Neural cell (in vitro differentiated cells): ENCODE data around the gene ITPRID2. TPM values are rescaled to one million over a fixed set of nuclear protein-coding genes. Genes with fewer than 3 reads are reported as not detected.

ENCODE experiments used
- H2AFZ ChIP-seq: fragments of 200-600, 300-800 bp; sonication (generic), shearing (Covaris generic); 2 replicates; pipeline ENCODE4 v1.6.0; 2014; ENCODE audit warnings: low read depth, mild to moderate bottlenecking, antibody characterized with exemption, low read length, moderate library complexity
- H3F3A ChIP-seq: fragments of 200-600 bp; shearing (Covaris generic); 2 replicates; pipeline ENCODE4 v1.6.1; 2016; ENCODE audit warnings: mild to moderate bottlenecking, moderate library complexity, mixed read lengths, antibody characterized with exemption, low read length; ENCODE audit not compliant: insufficient read depth, poor library complexity, severe bottlenecking
- H3K27ac ChIP-seq: fragments of 200-600, 300-800 bp; sonication (generic), shearing (Covaris generic); 2 replicates; pipeline ENCODE4 v1.5.1; 2014; ENCODE audit warnings: mild to moderate bottlenecking, low read length, moderate library complexity
- H3K27me3 ChIP-seq: fragments of 300-800, 200-600 bp; sonication (generic), shearing (Covaris generic); 2 replicates; pipeline ENCODE4 v1.6.0; 2014; ENCODE audit warnings: mild to moderate bottlenecking, low read depth, low read length, moderate library complexity; ENCODE audit not compliant: insufficient read depth
- H3K36me3 ChIP-seq: fragments of 300-800, 200-600 bp; sonication (generic), shearing (Covaris generic); 2 replicates; pipeline ENCODE4 v1.5.1; 2014; ENCODE audit warnings: mild to moderate bottlenecking, antibody characterized with exemption, low read length, moderate library complexity; ENCODE audit not compliant: insufficient read depth
- H3K4me2 ChIP-seq: fragments of 300-800, 200-600 bp; sonication (generic), shearing (Covaris generic); 2 replicates; pipeline ENCODE4 v1.6.0; 2014; ENCODE audit warnings: mild to moderate bottlenecking, low read length
- H3K4me3 ChIP-seq: fragments of 300-800, 200-600 bp; sonication (generic), shearing (Covaris generic); 2 replicates; pipeline ENCODE4 v1.5.1; 2014; ENCODE audit warnings: mild to moderate bottlenecking, low read length, moderate library complexity
- H3K79me2 ChIP-seq: fragments of 200-600 bp; shearing (Covaris generic); replicated peaks from 2 replicates; pipeline ENCODE4 v1.6.0; 2014; ENCODE audit warnings: mild to moderate bottlenecking, low read length, moderate library complexity; ENCODE audit not compliant: insufficient read depth
- H3K9ac ChIP-seq: fragments of 300-800, 200-600 bp; sonication (generic), shearing (Covaris generic); 2 replicates; pipeline ENCODE4 v1.6.1; 2016; ENCODE audit warnings: mild to moderate bottlenecking, low read length, mixed read lengths
- H3K9me2 ChIP-seq: fragments of 200-600 bp; shearing (Covaris generic); 2 replicates; pipeline ENCODE4 v1.6.1; 2016; ENCODE audit warnings: mild to moderate bottlenecking, low read length, mixed read lengths; ENCODE audit not compliant: insufficient read depth
- H3K9me3 ChIP-seq: fragments of 200-600, 300-800 bp; sonication (generic), shearing (Covaris generic); 2 replicates; pipeline ENCODE4 v1.6.1; 2016; ENCODE audit warnings: mild to moderate bottlenecking, mixed run types, low read length, moderate library complexity, mixed read lengths
- H4K20me1 ChIP-seq: fragments of 200-600 bp; shearing (Covaris generic); 2 replicates; pipeline ENCODE4 v1.6.1; 2016; ENCODE audit warnings: mild to moderate bottlenecking, mixed run types; ENCODE audit not compliant: insufficient read depth
- CTCF ChIP-seq: fragments of 450-650 bp; IDR thresholded peaks from 2 replicates; pipeline ENCODE4 v1.5.1; 2014; ENCODE audit warnings: antibody characterized with exemption, mild to moderate bottlenecking, moderate library complexity; ENCODE audit not compliant: poor library complexity, severe bottlenecking
- EP300 ChIP-seq: fragments of 450-650 bp; conservative IDR thresholded peaks from 2 replicates; pipeline ENCODE4 v1.6.1; 2014; ENCODE audit warnings: antibody characterized with exemption, mild to moderate bottlenecking, moderate library complexity; ENCODE audit not compliant: poor library complexity, severe bottlenecking
- EZH2 ChIP-seq: fragments of 200-600, 300-800 bp; shearing (Covaris generic), sonication (generic); IDR thresholded peaks from 2 replicates; pipeline ENCODE4 v1.6.1; 2014; ENCODE audit warnings: antibody characterized with exemption, low read length, borderline replicate concordance, mild to moderate bottlenecking; ENCODE audit not compliant: insufficient read depth, poor library complexity, severe bottlenecking
- MXI1 ChIP-seq: fragments of 450-650 bp; conservative IDR thresholded peaks from 2 replicates; pipeline ENCODE4 v1.6.1; 2014; ENCODE audit warnings: antibody characterized with exemption, mild to moderate bottlenecking; ENCODE audit not compliant: poor library complexity, severe bottlenecking
- POLR2AphosphoS5 ChIP-seq: IDR thresholded peaks from 2 replicates; pipeline ENCODE4 v1.6.1; 2012
- RAD21 ChIP-seq: fragments of 450-650 bp; conservative IDR thresholded peaks from 2 replicates; pipeline ENCODE4 v1.6.1; 2014; ENCODE audit warnings: antibody characterized with exemption, mild to moderate bottlenecking, moderate library complexity
- REST ChIP-seq: IDR thresholded peaks from 2 replicates; pipeline ENCODE4 v1.6.1; 2012; ENCODE audit warnings: borderline replicate concordance
- SMC3 ChIP-seq: fragments of 450-650 bp; conservative IDR thresholded peaks from 2 replicates; pipeline ENCODE4 v1.6.1; 2014; ENCODE audit warnings: antibody characterized with exemption, mild to moderate bottlenecking, moderate library complexity; ENCODE audit not compliant: poor library complexity
- TAF1 ChIP-seq: IDR thresholded peaks from 2 replicates; pipeline ENCODE4 v1.6.1; 2012; ENCODE audit warnings: low read depth
- polyA plus RNA-seq: library from polyadenylated mRNA; depleted of rRNA; stranded (reverse); fragments of >200 nt; gene quantifications from 2 replicates; pipeline ENCODE4 v1.2.3, GENCODE V29; 2014

ITPRID2 gene
- polyA plus RNA-seq, 1 donor from 2014 or later = 42.0 TPM

- Histone ChIP-seq H2AFZ (no peak overlapping the region), H3K36me3 (peaks cover 4% of the 10 kb centered on the region), H3K9ac (no peak overlapping the region), H4K20me1 (no peaks in the 10 kb centered on the region), H3K27ac (no peak overlapping the region), H3K27me3 (no peaks in the 10 kb centered on the region), H3K4me2 (no peak overlapping the region), H3K9me3 (no peaks in the 10 kb centered on the region), H3K9me2 (no peaks in the 10 kb centered on the region), H3F3A (no peaks in the 10 kb centered on the region), H3K4me3 (no peak overlapping the region), H3K79me2 (no peaks in the 10 kb centered on the region)
- no peak for TF ChIP-seq CTCF
- TF ChIP-seq SMC3 = no peak
- TF ChIP-seq EZH2 = no peak
- no peak for TF ChIP-seq MXI1
- TF ChIP-seq EP300 = no peak
- TF ChIP-seq POLR2AphosphoS5 = no peak
- no peak for TF ChIP-seq RAD21
- no peak for TF ChIP-seq REST
- TF ChIP-seq TAF1 = no peak
Observed at GRCh38 chr2:181910028-181910831, 18.7 kb downstream of the ITPRID2 start.

GRCh38 chr2:181911830-181912229 lies 20.3 kb downstream of the ITPRID2 start:
- no peaks in the 10 kb centered on the region for H4K20me1 ChIP-seq
- no peaks in the 10 kb centered on the region for H3K9me3 ChIP-seq
- H2AFZ ChIP-seq = no peak overlapping the region
- H3K9me2 ChIP-seq = no peaks in the 10 kb centered on the region
- peaks cover 9% of the 10 kb centered on the region for H3K36me3 ChIP-seq
- H3K79me2 ChIP-seq = no peaks in the 10 kb centered on the region
- H3K27ac ChIP-seq = no peak overlapping the region
- H3F3A ChIP-seq = no peaks in the 10 kb centered on the region
- no peaks in the 10 kb centered on the region for H3K27me3 ChIP-seq
- H3K4me3 ChIP-seq = no peak overlapping the region
- TF ChIP-seq REST (no peak), RAD21 (no peak), CTCF (no peak), MXI1 (no peak), EP300 (no peak), SMC3 (no peak), EZH2 (no peak), TAF1 (no peak), POLR2AphosphoS5 (no peak)
- H3K4me2 ChIP-seq = no peak overlapping the region
- no peak overlapping the region for H3K9ac ChIP-seq
